Keratinocyte (primary cell): ENCODE data around the gene ERGIC1.

Experiments
- CTCF ChIP-seq, 3 experiments: IDR thresholded peaks in 1 of 3; conservative IDR thresholded peaks in 1 of 3; optimal IDR thresholded peaks in 1 of 3; 2 replicates in 2 of 3; 3 replicates in 1 of 3; pipeline versions ENCODE3 to v1.5.1; 2011; ENCODE audit warnings: low read length in 3 of 3, mild to moderate bottlenecking in 3 of 3, moderate library complexity in 2 of 3, control low read depth in 1 of 3, inconsistent platforms in 1 of 3; ENCODE audit not compliant: insufficient read depth in 2 of 3; ENCODE audit errors: extremely low read depth in 1 of 3
- EZH2 ChIP-seq: IDR thresholded peaks from one replicate; pipeline ENCODE4 v1.6.1; 2012; ENCODE audit warnings: inconsistent platforms, mild to moderate bottlenecking, low read length, moderate library complexity

GRCh38 chr5:172835994-172836356, 1.9 kb downstream of the ERGIC1 start:
- TF ChIP-seq EZH2, result no peak
- TF ChIP-seq CTCF (optimal IDR thresholded peaks at IDR 0.05 in 1 of 3, IDR thresholded peaks at IDR 0.05 in 1 of 3, conservative IDR thresholded peaks at IDR 0.05 in 1 of 3; ENCODE audit: extremely low read depth in 1 of 3, insufficient read depth in 2 of 3, low read length in 3 of 3), result no peak
